Brain microvascular endothelial cell (primary cell): ENCODE results near the gene HOXC11.

Experiments
- DNase-seq: peaks from one replicate; pipeline ENCODE4 v3.0.0-alpha.2; 2020
- H3K27ac ChIP-seq: fragments of 250-450 bp; sonication (Bioruptor Pico); 2 replicates; pipeline ENCODE4 v1.5.1; 2020; ENCODE audit warnings: mild to moderate bottlenecking, moderate library complexity
- H3K27me3 ChIP-seq: fragments of 250-450 bp; sonication (Bioruptor Pico); replicated peaks from 2 replicates; pipeline ENCODE4 v1.5.1; 2020; ENCODE audit warnings: mild to moderate bottlenecking
- H3K36me3 ChIP-seq: fragments of 250-450 bp; sonication (Bioruptor Pico); replicated peaks from 2 replicates; pipeline ENCODE4 v1.5.1; 2020; ENCODE audit warnings: mild to moderate bottlenecking
- H3K4me3 ChIP-seq: 2 replicates; pipeline ENCODE4 v1.5.1; 2011; ENCODE audit warnings: low read depth, mild to moderate bottlenecking, control low read depth, low read length, moderate library complexity
- in situ Hi-C: cut with HindIII; loops from 2 replicates; pipeline ENCODE4 v1.10.0; 2017; ENCODE audit warnings: low sequenced_read_pairs, low pct_ligation_motif_present
- TF ChIP-seq, protein P1 (sequence below): IDR thresholded peaks from 2 replicates; pipeline ENCODE4 v1.5.1; 2011; ENCODE audit warnings: low read depth, mild to moderate bottlenecking, moderate library complexity, low read length, control low read depth, inconsistent platforms; ENCODE audit errors: missing control alignments

The HOXC11 gene

DNA sequence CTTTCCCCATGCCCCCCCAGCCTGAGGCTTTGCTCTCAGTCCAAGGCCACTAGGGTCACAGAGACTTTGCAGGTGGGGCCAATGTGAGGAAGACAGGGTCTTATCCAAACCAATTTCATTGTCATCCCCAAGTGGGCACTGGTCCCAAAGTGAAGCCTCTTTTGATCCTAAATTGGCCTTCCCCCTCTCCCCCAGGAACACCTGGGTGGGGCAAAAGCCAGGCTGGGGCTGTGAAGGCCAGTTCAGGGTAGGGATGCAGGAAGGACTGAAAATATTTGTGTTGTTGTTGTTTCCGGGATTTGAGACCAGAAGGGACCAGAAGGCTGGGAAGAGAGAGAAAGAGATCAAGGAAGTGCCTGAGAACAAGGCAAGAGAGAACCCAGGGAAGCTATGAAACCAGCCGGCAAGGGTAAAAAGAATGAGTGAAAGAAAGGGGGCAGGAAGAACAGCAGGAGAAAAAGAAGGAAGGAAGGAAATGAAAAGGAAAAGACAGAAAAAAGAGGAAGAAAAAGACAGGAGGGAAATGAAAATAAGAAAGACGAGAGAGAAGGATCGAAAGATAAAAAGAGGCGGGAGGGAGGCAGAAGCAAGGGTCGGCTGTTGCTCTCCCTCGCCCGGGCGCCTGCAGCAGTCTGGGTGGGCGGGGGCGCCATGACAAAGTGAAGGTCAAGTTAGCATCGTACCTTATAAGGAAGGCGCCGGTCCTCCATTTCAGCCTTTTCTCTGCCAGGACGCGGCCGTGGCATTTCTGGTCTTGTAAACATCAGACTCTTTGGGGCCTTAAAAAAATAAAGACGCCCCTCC, 7.4 kb upstream of the HOXC11 start:
- TF ChIP-seq, protein P1, sequence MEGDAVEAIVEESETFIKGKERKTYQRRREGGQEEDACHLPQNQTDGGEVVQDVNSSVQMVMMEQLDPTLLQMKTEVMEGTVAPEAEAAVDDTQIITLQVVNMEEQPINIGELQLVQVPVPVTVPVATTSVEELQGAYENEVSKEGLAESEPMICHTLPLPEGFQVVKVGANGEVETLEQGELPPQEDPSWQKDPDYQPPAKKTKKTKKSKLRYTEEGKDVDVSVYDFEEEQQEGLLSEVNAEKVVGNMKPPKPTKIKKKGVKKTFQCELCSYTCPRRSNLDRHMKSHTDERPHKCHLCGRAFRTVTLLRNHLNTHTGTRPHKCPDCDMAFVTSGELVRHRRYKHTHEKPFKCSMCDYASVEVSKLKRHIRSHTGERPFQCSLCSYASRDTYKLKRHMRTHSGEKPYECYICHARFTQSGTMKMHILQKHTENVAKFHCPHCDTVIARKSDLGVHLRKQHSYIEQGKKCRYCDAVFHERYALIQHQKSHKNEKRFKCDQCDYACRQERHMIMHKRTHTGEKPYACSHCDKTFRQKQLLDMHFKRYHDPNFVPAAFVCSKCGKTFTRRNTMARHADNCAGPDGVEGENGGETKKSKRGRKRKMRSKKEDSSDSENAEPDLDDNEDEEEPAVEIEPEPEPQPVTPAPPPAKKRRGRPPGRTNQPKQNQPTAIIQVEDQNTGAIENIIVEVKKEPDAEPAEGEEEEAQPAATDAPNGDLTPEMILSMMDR = no peak
- no peaks in the 10 kb centered on the region for H3K36me3 ChIP-seq
- H3K27me3 ChIP-seq = peaks cover 99% of the 10 kb centered on the region
- no peak overlapping the region for H3K27ac ChIP-seq
- no peak overlapping the region for H3K4me3 ChIP-seq
- DNase-seq = no peak
- in situ Hi-C loops = no loop called here

DNA sequence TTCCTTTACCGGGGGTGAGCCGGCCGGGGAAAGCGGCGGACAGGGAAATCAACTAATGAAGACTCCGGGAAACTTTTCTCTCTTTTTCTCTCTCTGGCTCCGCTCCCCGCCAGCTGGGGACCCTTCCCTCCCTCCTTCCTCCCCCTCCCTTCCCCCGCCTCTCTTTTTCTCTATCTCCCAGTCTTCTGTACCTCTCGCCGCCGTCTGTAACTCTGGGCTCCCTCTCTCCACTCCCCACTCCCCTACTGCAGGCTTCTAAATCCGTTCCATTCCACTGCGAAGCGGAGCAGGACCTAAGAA, 6.9 kb upstream of the HOXC11 start:
- H3K36me3 ChIP-seq = no peaks in the 10 kb centered on the region
- DNase-seq = no peak
- TF ChIP-seq, protein P1 = no peak
- in situ Hi-C loops = no loop called here
- H3K27me3 ChIP-seq = peaks cover 99% of the 10 kb centered on the region
- no peak overlapping the region for H3K27ac ChIP-seq
- no peak overlapping the region for H3K4me3 ChIP-seq

DNA sequence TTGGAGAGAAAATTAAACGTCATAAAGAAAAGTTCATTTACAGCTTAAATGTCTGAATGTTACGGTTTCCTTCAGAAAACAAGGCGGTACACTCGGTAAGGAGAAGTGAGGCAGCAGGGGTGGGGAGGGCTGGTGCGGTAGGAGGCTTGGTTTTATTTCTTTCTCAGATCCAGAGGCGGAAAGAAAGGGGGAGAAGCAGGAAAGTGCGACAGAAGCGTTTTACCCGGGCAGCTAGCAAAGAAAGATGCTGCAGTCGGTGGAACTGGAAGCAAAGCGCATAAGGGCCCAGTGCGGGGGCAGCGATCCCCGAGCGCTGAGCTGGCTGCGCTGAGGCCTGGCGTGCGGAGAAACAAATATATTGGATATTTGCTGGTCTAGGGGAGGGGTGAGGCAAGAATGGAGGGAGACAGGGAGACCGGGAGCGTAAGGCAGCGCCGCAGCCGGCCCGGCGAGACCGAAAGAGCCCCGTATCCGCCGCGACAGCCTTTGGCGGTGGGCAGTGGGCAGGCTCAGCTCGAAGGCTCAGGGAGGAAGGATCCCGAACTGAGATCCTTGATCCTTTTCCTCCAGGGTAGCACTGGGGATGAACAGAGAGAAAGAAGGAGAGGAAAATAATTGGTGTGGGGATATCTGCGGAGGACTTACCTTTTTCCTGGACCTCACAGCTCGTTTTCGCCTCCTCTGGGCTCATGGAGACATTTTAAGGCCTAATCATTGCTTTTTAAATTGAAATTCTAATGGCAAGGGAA, 6.4 kb upstream of the HOXC11 start:
- no peak overlapping the region for H3K27ac ChIP-seq
- no peak for DNase-seq
- TF ChIP-seq, protein P1 = no peak
- no peak overlapping the region for H3K4me3 ChIP-seq
- no peaks in the 10 kb centered on the region for H3K36me3 ChIP-seq
- H3K27me3 ChIP-seq = peaks cover 99% of the 10 kb centered on the region
- in situ Hi-C loops = no loop called here

DNA sequence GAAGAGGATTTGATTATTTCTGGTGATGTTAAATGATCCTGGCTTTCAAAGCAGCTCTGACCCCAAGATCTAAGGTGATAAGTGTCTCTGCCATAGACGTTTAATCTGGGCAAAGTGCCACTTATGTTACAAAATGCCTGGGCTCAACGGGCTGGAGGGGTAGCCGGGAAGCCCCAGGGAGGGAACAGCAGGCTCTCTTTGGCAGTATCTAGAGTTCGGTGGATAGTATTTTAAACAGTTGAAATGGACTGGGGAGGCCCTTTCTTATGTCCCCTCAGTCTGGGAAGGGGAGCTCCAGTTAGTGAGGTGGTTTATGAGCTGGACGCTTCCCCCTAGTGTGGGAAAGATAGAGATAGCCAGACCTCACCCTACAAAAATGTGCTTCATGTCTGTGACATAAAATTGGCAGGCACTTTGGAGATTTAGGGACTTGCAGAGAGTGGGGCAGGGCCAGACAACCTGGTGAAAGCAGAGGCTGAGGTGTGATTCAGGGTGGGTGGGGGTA, 5.5 kb upstream of the HOXC11 start:
- no peak overlapping the region for H3K27ac ChIP-seq
- in situ Hi-C loops = no loop called here
- TF ChIP-seq, protein P1 = no peak
- peaks cover 99% of the 10 kb centered on the region for H3K27me3 ChIP-seq
- H3K4me3 ChIP-seq = no peak overlapping the region
- no peak for DNase-seq
- no peaks in the 10 kb centered on the region for H3K36me3 ChIP-seq

DNA sequence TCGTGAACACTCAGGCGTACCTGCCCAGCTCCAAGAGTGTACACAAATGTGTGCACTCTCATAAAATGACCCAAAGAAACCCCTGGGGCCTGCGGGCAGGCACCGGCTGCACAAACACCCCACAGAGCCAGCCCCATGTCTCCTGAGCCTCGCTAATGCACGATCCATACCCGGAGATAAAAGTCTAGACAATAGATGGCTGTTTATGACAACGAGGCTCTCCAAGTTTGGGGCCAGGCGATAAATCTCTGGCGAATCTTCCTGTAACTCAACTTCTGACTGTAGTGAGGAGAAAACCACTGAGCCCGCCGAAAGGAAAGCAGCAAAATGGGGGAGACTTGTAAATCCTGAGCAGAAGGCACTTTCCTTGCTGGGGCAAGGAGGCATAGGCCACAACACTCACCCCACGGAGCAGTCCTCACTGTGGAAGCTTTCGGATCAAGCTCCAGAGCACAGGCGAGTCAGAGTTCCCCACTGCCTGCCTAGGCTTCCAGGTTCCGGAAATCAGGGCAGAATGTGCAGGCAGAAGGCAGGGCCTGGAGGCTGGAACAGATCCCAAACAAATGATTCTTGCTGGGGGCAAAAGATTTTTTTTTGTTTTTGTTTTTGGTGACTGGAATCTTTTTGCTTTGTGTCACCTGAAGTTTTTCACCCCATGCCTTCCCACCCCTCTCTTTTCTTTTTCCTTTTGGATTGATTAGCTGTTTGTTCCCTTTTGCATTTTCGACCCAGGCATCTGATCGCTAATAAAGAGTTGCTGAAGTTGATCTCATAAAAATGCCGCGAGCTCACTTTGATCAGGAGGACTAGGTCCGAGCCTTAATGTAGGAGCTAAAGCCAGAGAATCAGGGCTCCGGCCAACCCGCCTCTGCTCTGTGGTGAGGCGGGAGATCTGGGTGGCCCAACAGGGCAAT, 4.5 kb upstream of the HOXC11 start:
- TF ChIP-seq, protein P1 = no peak
- H3K36me3 ChIP-seq = no peaks in the 10 kb centered on the region
- in situ Hi-C loops = no loop called here
- H3K27ac ChIP-seq = no peak overlapping the region
- no peak overlapping the region for H3K4me3 ChIP-seq
- DNase-seq = no peak
- H3K27me3 ChIP-seq = peaks cover 99% of the 10 kb centered on the region
